Adrenal gland (tissue), 12 donors: ENCODE measurements around the gene IBA57. TPM values are rescaled to one million over a fixed set of nuclear protein-coding genes. Genes with fewer than 3 reads are reported as not detected.

Experiments
- DNase-seq, 7 donors: peaks; one replicate each; pipeline ENCODE4 v3.0.0-alpha.2; 2019 to 2020
- H3K27ac ChIP-seq, 5 donors: fragments of 200-600 bp; sonication (generic) in 4 of 5; 1 replicate in 3 of 5; 2 replicates in 2 of 5; pipeline versions ENCODE4 v1.5.1 to v1.8.0; 2016 to 2020; ENCODE audit warnings: mild to moderate bottlenecking in 1 of 5
- H3K27me3 ChIP-seq: fragments of 200-600 bp; 2 replicates; pipeline ENCODE4 v1.8.0; 2021
- H3K36me3 ChIP-seq, 2 donors: fragments of 200-600 bp; replicated peaks in 1 of 2; 1 replicate in 1 of 2; 2 replicates in 1 of 2; pipeline versions ENCODE4 v1.5.1 to v1.8.0; 2018 to 2022
- H3K4me1 ChIP-seq, 2 donors: fragments of 200-600 bp; replicated peaks in 1 of 2; 1 replicate in 1 of 2; 2 replicates in 1 of 2; pipeline versions ENCODE4 v1.5.1 to v1.8.0; 2018 to 2021
- H3K4me3 ChIP-seq, 4 donors: fragments of 200-600 bp; sonication (generic) in 3 of 4; one replicate each; pipeline ENCODE4 v1.5.1; 2016 to 2018
- H3K9me3 ChIP-seq, 3 donors: fragments of 200-600 bp; sonication (generic) in 1 of 3; replicated peaks in 1 of 3; 1 replicate in 2 of 3; 2 replicates in 1 of 3; pipeline versions ENCODE4 v1.5.1 to v1.8.0; 2016 to 2021
- CTCF ChIP-seq, 6 experiments: fragments of 450-650 bp in 4 of 6; fragments of 200-600 bp in 2 of 6; sonication (generic) in 1 of 6; IDR thresholded peaks; 1 replicate in 5 of 6; 2 replicates in 1 of 6; pipeline versions ENCODE4 v1.5.1 to v1.8.0; 2016 to 2021; ENCODE audit warnings: antibody characterized with exemption in 6 of 6, mild to moderate bottlenecking in 2 of 6, moderate library complexity in 1 of 6
- POLR2A ChIP-seq, 2 donors: fragments of 450-650 bp; IDR thresholded peaks; one replicate each; pipeline ENCODE4 v1.6.1; 2017; ENCODE audit warnings: antibody characterized with exemption in 2 of 2, mild to moderate bottlenecking in 2 of 2, moderate library complexity in 1 of 2
- WGBS, 4 donors: extraction: QIAGEN DNeasy Blood & Tissue Kit in 2 of 4; methylation state at CpG; one replicate each; pipeline versions ENCODE4 v1.1.5 to v1.1.7; 2013 to 2017; 5-methylcytosine and 5-hydroxymethylcytosine counted together
- intact Hi-C, 2 donors: fragments of 100-400 bp; cut with DNase I; formaldehyde crosslinking; loops; one replicate each; pipeline versions ENCODE4 v1.14.1 to v1.15.0; 2022 to 2023
- polyA plus RNA-seq, 3 donors: library from polyadenylated mRNA; stranded (reverse); fragments of 200-250 nt in 2 of 3; fragments of 350-450 nt in 1 of 3; fragmentation: Illumina TruSeq in 1 of 3; extraction: RNeasy Lipid Tissue Mini Kit (QIAGEN cat#74804) in 1 of 3; gene quantifications; one replicate each; pipeline ENCODE4 v1.2.3, GENCODE V29; 2013 to 2014
- total RNA-seq, 9 donors: library from RNA; depleted of rRNA in 4 of 9; stranded (reverse); fragments of >200 nt in 4 of 9; fragments of 120-200 nt in 1 of 9; fragmentation: NEBNext Ultra II Directional in 1 of 9; extraction: Animal tissue kit (Norgen Biotek cat#: 25700) in 1 of 9; gene quantifications; one replicate each; pipeline versions ENCODE4 v1.1.0 to v1.2.4, GENCODE V29; 2013 to 2023
- donor health status: healthy with polysubstance abuse.
- donor health status: Bipolar disorder and iron deficiency.
- donor health status: DM: yes; HTN: yes; CAD: no.
- donor health status: DM: no; HTN: no; CAD: no.
- donor health status: DM: no; HTN: no; CAD: no.
- donor health status: DM: yes; HTN: yes; CAD: no.

IBA57 gene
- total and polyA plus RNA-seq, 12 donors, result 1.4 to 40.6 (median 13.0) TPM

GRCh38 chr1:228194921-228195812 is 29.6 kb downstream of the IBA57 start:
- Histone ChIP-seq H3K4me1 (no peaks in the 10 kb centered on the region), H3K27ac (no peak overlapping the region), H3K27me3 (no peaks in the 10 kb centered on the region), H3K36me3 (no peaks in the 10 kb centered on the region), H3K4me3 (no peak overlapping the region), H3K9me3 (peaks cover 0 to 8% (median 7%) of the 10 kb centered on the region in 3 donors)
- intact Hi-C loops, result no loop called here
- 80 to 91% (median 87%) methylated on average over 7 to 8 of the region's 8 CpGs for WGBS, 4 donors
- TF ChIP-seq POLR2A (IDR thresholded peaks at IDR 0.05) (no peak), CTCF (IDR thresholded peaks at IDR 0.05) (no peak)
- DNase-seq, result no peak

GRCh38 chr1:228197555-228198147 is 32.0 kb downstream of the IBA57 start:
- Histone ChIP-seq H3K27me3 (no peaks in the 10 kb centered on the region), H3K36me3 (no peaks in the 10 kb centered on the region), H3K9me3 (peaks cover 0 to 8% (median 7%) of the 10 kb centered on the region in 3 donors), H3K4me1 (no peaks in the 10 kb centered on the region), H3K4me3 (no peak overlapping the region), H3K27ac (no peak overlapping the region)
- TF ChIP-seq POLR2A (IDR thresholded peaks at IDR 0.05) (no peak), CTCF (IDR thresholded peaks at IDR 0.05) (no peak)
- DNase-seq, result no peak
- intact Hi-C loops, result no loop called here
- WGBS, 4 donors, result 85 to 100% (median 93%) methylated on average over 4 of the region's 4 CpGs

- WGBS, 4 donors, result 57 to 65% (median 60%) methylated on average over 2 of the region's 2 CpGs
- no peaks in the 10 kb centered on the region for H3K4me1 ChIP-seq
- H3K4me3 ChIP-seq, result no peak overlapping the region
- intact Hi-C loops, result no loop called here
- peaks cover 0 to 8% (median 7%) of the 10 kb centered on the region in 3 donors for H3K9me3 ChIP-seq
- TF ChIP-seq POLR2A (IDR thresholded peaks at IDR 0.05) (no peak), CTCF (IDR thresholded peaks at IDR 0.05) (no peak)
- no peaks in the 10 kb centered on the region for H3K36me3 ChIP-seq
- H3K27ac ChIP-seq, result no peak overlapping the region
- no peak for DNase-seq
- H3K27me3 ChIP-seq, result no peaks in the 10 kb centered on the region
These were observed 33.5 kb downstream of the IBA57 start for GRCh38 chr1:228198977-228199590.

GRCh38 chr1:228204958-228205357 is 39.4 kb downstream of the IBA57 start:
- intact Hi-C loops, result loop anchor here in 1 of 2 donors (5.0 kb wide), 1 partner anchor 33 kb away; no protein-coding TSS in a partner anchor
- Histone ChIP-seq H3K4me1 (no peaks in the 10 kb centered on the region), H3K27me3 (no peaks in the 10 kb centered on the region), H3K27ac (no peak overlapping the region), H3K36me3 (no peaks in the 10 kb centered on the region), H3K9me3 (no peaks in the 10 kb centered on the region), H3K4me3 (no peak overlapping the region)
- TF ChIP-seq CTCF (IDR thresholded peaks at IDR 0.05) (no peak), POLR2A (IDR thresholded peaks at IDR 0.05) (no peak)
- WGBS, 4 donors, result 62 to 73% (median 67%) methylated on average over 8 of the region's 8 CpGs
- DNase-seq, result no peak
